Upper lobe of right lung (tissue), 1 donor: ENCODE measurements around the gene CHSY1. TPM values are rescaled to one million over a fixed set of nuclear protein-coding genes. Genes with fewer than 3 reads are reported as not detected.
A peak's percentile ranks its signal among the peaks of the same experiment; 100 is the strongest.

Experiments used
- ATAC-seq: fragments of 200-7000 bp; cut with Tn5 transposase; one replicate; pipeline ENCODE4 v1.9.1; 2020; ENCODE audit warnings: mild to moderate bottlenecking, moderate library complexity
- DNase-seq: peaks from one replicate; pipeline ENCODE4 v3.0.0-alpha.2; 2020
- H3K27ac ChIP-seq: fragments of 200-600 bp; one replicate; pipeline ENCODE4 v1.8.0; 2022
- H3K27me3 ChIP-seq: fragments of 200-600 bp; one replicate; pipeline ENCODE4 v1.8.0; 2022; ENCODE audit warnings: mild to moderate bottlenecking
- H3K36me3 ChIP-seq: fragments of 200-600 bp; one replicate; pipeline ENCODE4 v1.8.0; 2022
- H3K4me1 ChIP-seq: fragments of 200-600 bp; one replicate; pipeline ENCODE4 v1.8.0; 2022
- H3K4me3 ChIP-seq: fragments of 200-600 bp; one replicate; pipeline ENCODE4 v1.8.0; 2022; ENCODE audit warnings: mild to moderate bottlenecking
- H3K9me3 ChIP-seq: fragments of 200-600 bp; one replicate; pipeline ENCODE4 v1.8.0; 2022
- CTCF ChIP-seq: fragments of 200-600 bp; IDR thresholded peaks from one replicate; pipeline ENCODE4 v1.8.0; 2022; ENCODE audit warnings: antibody characterized with exemption
- intact Hi-C: fragments of 100-400 bp; cut with DNase I; formaldehyde crosslinking; loops from one replicate; pipeline ENCODE4 v1.11.0; 2022
- total RNA-seq: library from RNA; stranded (reverse); fragmentation: NEBNext Ultra II Directional; extraction: Animal tissue kit (Norgen Biotek cat#: 25700); gene quantifications from one replicate; pipeline ENCODE4 v1.2.1, GENCODE V29; 2021
- donor health status: DM: no; HTN: yes; CAD: no; lungs with severe emphysema.

The CHSY1 gene
- total RNA-seq, 1 donor from 2014 or later = 40.6 TPM

DNA sequence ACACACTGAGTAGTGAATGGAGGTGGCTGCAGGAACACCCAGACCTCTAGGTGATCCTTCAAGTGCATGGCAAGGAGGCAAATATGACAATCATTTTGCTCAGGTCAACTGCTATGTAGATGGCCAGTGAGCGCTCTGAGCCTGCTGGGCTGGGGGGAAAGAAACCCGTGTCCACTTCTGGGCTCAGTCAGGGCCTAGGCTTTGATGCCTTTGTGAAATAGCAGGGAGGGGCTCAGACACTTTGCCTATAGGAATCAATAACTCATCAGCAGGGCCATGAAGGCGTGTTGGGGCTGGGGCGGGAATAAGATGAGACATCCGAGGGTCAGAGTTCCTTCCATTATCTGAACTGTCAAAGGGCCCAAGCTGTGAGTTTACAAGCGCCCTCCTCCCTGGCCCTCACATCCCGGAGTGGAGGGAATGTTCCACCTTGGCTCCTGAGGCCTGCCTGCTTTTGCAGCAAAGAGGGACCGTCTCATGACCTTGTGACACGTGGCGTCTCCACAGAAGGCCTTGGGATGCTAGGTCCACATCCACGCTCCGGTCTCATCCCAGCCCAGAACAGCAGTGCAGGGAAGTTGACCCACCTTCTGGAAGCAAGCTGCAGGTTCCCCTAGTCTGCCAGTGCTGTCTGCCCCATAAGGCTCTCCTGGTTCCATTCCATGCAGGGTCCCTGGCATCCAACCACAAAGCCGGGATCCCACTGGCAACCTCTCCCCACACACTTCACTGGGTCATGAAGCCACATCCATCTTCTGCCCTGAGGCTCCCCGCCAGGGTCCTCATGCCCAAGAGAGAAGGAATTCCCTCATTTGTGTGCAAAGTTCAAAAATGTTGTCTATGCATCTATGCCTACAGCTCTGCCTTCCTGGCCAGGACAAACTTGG is 78.4 kb downstream of the CHSY1 start:
- H3K27ac ChIP-seq = no peak overlapping the region
- intact Hi-C loops = no loop called here
- no peak for DNase-seq

DNA sequence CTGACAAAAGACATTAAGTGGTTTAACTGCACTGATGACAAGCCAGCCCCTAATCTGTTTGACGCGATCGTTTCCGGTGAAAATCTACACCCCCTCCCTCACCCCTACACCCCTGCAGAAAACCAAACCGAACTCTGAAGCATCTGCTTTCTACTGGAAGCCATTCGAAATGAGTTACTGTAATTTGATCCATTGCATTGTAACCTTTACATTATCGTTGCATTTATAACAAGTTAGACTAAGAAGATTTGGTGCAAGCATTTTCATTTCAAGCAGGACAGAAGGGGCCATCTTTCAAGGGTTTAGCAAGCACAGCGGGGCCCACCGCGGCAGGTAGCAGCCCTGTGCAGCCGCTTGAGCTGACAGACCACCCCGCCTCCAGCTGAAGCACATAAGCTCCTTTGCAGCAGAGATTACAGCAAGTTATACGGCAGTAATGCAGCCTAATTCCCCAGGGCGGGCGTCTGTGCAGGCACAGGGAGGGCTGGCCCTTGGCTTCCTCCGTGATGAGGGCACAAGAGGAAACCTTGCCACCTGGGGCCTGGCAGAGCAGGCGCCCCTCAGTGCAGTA is 79.3 kb downstream of the CHSY1 start:
- Histone ChIP-seq H3K4me1 (peaks cover 65% of the 10 kb centered on the region), H3K36me3 (peaks cover 4% of the 10 kb centered on the region), H3K4me3 (no peak overlapping the region), H3K27ac (peak overlapping the region; percentile 0), H3K27me3 (no peaks in the 10 kb centered on the region), H3K9me3 (no peaks in the 10 kb centered on the region)
- TF ChIP-seq CTCF = no peak
- DNase-seq (no peak), ATAC-seq (no peak)
- intact Hi-C loops = no loop called here

More for the DNA sequence above, 78.4 kb downstream of the CHSY1 start:
- ATAC-seq = no peak
- no peaks in the 10 kb centered on the region for H3K9me3 ChIP-seq
- H3K4me1 ChIP-seq = peaks cover 56% of the 10 kb centered on the region
- H3K27me3 ChIP-seq = no peaks in the 10 kb centered on the region
- no peak for TF ChIP-seq CTCF
- H3K36me3 ChIP-seq = peaks cover 13% of the 10 kb centered on the region
- no peak overlapping the region for H3K4me3 ChIP-seq

DNA sequence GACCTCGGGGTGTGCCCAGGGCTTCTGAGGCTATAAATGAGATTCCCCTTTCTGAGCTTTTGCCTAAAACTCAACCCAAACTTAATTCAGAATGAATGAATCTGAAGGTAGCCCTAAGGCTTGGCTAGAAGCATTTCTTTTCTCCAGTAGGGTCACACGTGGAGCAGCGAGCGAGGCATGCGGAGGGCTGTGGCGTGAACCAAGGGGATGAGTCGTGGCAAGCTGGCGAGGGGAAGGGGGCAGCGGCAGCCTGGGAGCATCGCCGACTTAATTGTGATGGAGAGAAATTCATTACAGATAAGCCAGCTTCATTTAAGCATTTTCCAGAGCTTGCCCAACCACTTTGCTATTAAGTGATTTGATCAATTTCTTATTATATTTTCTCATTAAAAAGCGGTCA is 79.9 kb downstream of the CHSY1 start:
- no peak for DNase-seq

GRCh38 chr15:101170568-101171350 is 81.1 kb downstream of the CHSY1 start:
- TF ChIP-seq CTCF = no peak
- H3K27me3 ChIP-seq = no peaks in the 10 kb centered on the region
- H3K36me3 ChIP-seq = peaks cover 3% of the 10 kb centered on the region
- peaks cover 52% of the 10 kb centered on the region for H3K4me1 ChIP-seq
- ATAC-seq (no peak), DNase-seq (no peak)
- peaks cover 4% of the 10 kb centered on the region for H3K9me3 ChIP-seq
- no peak overlapping the region for H3K4me3 ChIP-seq
- H3K27ac ChIP-seq = peak overlapping the region; percentile 0
- intact Hi-C loops = no loop called here

More for the DNA sequence above, 79.9 kb downstream of the CHSY1 start:
- Histone ChIP-seq H3K36me3 (peaks cover 3% of the 10 kb centered on the region), H3K4me1 (peaks cover 64% of the 10 kb centered on the region), H3K9me3 (no peaks in the 10 kb centered on the region), H3K27ac (peak overlapping the region; percentile 0), H3K27me3 (no peaks in the 10 kb centered on the region), H3K4me3 (no peak overlapping the region)
- no peak for ATAC-seq
- no peak for TF ChIP-seq CTCF
- intact Hi-C loops = no loop called here

- TF ChIP-seq CTCF = no peak
- Histone ChIP-seq H3K4me1 (peaks cover 43% of the 10 kb centered on the region), H3K27me3 (no peaks in the 10 kb centered on the region), H3K4me3 (no peak overlapping the region), H3K36me3 (no peaks in the 10 kb centered on the region), H3K9me3 (peaks cover 13% of the 10 kb centered on the region), H3K27ac (peak overlapping the region; percentile 88)
- ATAC-seq = no peak
- intact Hi-C loops = no loop called here
- DNase-seq = no peak
Observed at GRCh38 chr15:101169495-101170071, 82.3 kb downstream of the CHSY1 start.
